HL-60/S4 treated with phorbol 12-myristate 13-acetate at 8.2 ng/mL for 4 days and 3 days (cell line): Measurements from ENCODE around the gene MAP3K5.

ENCODE experiments used
- in situ Hi-C: fragments of 300-500 bp; cut with MboI; formaldehyde crosslinking; loops from 2 replicates; pipeline ENCODE4 v1.15.0; 2022; ENCODE audit warnings: low sequenced_read_pairs

The MAP3K5 gene, protein sequence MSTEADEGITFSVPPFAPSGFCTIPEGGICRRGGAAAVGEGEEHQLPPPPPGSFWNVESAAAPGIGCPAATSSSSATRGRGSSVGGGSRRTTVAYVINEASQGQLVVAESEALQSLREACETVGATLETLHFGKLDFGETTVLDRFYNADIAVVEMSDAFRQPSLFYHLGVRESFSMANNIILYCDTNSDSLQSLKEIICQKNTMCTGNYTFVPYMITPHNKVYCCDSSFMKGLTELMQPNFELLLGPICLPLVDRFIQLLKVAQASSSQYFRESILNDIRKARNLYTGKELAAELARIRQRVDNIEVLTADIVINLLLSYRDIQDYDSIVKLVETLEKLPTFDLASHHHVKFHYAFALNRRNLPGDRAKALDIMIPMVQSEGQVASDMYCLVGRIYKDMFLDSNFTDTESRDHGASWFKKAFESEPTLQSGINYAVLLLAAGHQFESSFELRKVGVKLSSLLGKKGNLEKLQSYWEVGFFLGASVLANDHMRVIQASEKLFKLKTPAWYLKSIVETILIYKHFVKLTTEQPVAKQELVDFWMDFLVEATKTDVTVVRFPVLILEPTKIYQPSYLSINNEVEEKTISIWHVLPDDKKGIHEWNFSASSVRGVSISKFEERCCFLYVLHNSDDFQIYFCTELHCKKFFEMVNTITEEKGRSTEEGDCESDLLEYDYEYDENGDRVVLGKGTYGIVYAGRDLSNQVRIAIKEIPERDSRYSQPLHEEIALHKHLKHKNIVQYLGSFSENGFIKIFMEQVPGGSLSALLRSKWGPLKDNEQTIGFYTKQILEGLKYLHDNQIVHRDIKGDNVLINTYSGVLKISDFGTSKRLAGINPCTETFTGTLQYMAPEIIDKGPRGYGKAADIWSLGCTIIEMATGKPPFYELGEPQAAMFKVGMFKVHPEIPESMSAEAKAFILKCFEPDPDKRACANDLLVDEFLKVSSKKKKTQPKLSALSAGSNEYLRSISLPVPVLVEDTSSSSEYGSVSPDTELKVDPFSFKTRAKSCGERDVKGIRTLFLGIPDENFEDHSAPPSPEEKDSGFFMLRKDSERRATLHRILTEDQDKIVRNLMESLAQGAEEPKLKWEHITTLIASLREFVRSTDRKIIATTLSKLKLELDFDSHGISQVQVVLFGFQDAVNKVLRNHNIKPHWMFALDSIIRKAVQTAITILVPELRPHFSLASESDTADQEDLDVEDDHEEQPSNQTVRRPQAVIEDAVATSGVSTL (N-terminal part only)

DNA sequence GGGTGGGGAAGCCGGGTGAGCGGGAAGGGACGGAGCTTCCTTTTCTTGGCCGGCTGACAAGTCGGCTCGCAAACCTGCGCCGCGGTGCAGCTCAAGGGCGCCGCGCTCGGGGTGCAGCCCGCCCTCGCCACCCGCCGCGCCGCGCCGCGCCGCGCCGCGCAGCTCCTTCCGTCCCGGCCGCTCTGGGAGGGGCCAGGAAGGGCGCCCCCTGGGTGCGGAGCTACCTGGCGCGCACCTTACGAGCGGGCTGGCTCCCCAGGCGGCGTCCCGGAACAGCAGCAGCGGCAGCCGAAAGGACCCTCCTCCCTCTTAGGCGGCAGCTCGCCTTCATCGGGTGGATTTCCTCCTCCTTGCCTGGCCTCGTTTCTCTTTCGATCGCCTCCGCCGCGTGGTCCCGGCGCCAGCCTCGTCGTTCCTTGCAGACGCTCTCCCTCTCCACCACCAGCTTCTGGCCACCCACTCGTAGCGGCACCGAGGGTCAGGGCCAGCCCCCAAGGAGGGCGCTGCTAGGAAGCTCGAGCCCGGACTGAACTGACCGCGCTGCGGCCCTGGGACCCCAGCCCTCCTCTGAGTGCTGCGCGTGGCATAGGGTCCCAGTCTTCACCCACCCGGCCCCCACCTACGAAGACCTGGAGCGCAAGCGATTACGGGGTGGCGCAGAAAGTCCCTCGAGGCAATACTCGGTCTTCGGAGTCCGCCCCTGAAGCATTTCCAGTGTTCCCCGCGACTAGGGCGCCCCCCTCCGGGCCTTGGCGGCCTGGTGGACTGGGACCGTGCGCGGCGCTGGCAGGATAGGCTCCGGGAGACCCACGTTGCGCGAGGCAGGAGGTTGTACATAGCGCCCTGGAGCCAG is at the start of gene MAP3K5:
Gene MAP3K5, minus strand, starts transcription at position 68 of the 853 bp plus-strand sequence. CDS start 320 bp downstream, outside the sequence.
- in situ Hi-C loops = loop anchor here (10.0 kb wide), 1 partner anchor 148 kb away; no protein-coding TSS in a partner anchor

DNA sequence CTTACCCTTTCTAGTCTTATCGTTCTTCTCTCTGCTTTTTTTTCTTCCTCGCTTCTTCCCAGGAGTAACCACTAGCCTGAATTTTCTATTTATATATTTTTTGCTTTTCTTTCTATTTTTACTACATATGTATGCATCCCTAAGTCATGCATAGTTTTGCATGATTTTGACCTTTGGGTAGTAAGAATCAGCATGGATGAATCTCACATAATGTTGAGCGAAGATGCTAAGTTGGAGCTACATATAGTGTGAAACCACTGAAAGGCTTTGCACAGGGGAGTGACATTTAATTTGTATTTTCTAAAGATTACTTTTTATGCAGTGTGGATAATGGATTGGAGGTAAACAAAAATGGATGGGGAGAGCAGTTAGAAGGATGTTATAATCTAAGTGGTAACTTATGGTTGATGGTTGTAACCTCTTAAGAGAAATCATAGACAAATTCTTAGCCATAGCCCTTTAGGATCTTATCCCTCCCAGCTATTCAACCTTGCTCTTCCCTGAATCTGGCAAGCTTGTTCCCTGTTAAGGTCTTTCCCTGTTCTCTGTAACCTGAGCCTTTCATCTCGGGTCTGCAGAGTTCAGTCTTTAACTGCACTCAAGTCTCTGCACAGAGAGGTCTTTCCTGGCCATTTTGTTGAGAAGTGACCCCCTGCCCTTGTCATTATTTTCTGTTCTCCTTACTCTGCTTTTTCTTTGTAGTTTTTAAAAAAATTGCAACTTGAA is 48.2 kb upstream of the MAP3K5 start:
- in situ Hi-C loops = loop anchor here (25.0 kb wide), 1 partner anchor 797 kb away; no protein-coding TSS in a partner anchor

- in situ Hi-C loops = loop anchor here (25.0 kb wide), 1 partner anchor 805 kb away; no protein-coding TSS in a partner anchor
Measured at GRCh38 chr6:136831873-136832562, 39.7 kb upstream of the MAP3K5 start.

DNA sequence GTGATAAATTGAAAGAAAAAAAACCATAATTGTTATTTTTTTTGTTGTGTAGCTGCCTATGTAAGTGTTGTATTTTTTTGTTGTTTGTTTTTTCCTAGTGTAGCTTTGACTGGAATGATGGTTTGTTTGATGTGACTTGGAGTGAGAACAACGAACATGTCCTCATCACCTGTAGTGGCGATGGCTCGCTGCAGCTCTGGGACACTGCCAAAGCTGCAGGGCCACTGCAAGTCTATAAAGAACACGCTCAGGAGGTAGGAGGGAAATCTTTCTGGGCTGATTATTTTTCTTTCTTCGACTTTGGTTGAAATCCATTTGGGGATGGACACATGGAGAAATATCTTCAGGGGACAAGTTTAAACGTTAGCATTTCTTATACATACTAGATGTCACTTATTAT is 33.9 kb upstream of the MAP3K5 start:
- in situ Hi-C loops = loop anchor here (25.0 kb wide), 1 partner anchor 811 kb away; no protein-coding TSS in a partner anchor

DNA sequence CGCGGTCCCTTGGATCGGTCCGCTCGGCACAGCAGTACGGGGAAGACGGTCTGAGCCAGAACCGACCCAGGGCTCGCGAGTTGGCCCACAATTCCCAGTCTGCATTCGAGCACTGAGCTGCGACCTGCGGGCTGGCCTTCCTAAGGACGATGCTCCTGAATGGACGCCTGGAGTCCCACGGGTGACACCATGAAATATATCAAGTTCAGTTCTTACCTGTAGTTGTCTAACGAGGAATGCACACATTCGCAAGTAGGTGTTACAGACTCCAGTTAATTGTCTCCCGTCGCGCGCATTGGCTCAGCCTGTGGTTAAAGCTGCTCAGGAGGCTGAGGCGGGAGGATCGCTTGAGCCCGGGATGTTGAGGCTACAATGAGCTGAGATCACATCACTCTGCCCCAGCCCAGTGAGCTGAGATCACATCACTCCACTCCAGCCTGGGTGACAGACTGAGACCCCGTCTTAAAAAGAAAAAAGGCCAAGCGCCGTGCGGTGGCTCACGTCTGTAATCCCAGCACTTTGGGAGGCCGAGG is 30.9 kb upstream of the MAP3K5 start:
- in situ Hi-C loops = loop anchor here (25.0 kb wide), 1 partner anchor 536 kb away; the partner anchor contains the start of gene BCLAF1

- in situ Hi-C loops = loop anchor here (25.0 kb wide), 1 partner anchor 535 kb away; the partner anchor contains the start of gene BCLAF1
Measured at GRCh38 chr6:136822376-136823127, 30.3 kb upstream of the MAP3K5 start, which contains the start of gene PEX7. Gene PEX7 (plus strand): TSS chr6:136822592. CDS start chr6:136822666, 74 bp downstream.

- in situ Hi-C loops = loop anchor here (25.0 kb wide), 1 partner anchor 535 kb away; the partner anchor contains the start of gene BCLAF1
Measured at GRCh38 chr6:136822046-136822375, 29.7 kb upstream of the MAP3K5 start.

- in situ Hi-C loops = loop anchor here (25.0 kb wide), 1 partner anchor 533 kb away; the partner anchor contains the start of gene BCLAF1
Measured at GRCh38 chr6:136820561-136820960, 28.3 kb upstream of the MAP3K5 start.

DNA sequence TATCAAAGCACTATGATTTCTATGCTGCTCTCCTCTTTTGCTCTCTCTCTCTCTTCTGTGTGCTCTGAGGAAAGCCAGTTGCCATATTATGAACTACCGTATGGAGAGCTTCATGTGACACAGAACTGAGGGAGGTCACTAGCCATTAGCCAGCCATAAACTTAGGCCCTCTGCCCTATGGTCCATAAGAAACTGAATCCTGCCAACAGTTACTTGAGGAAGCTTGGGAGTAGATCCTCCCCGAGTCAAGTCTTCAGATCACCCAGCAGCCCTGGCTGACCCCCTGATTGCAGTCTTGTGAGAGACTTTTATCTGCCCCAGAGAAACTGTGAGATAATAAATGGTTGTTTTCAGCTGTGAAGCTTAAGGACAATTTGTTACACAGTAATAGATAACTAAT is 24.4 kb upstream of the MAP3K5 start:
- in situ Hi-C loops = loop anchor here (25.0 kb wide), 1 partner anchor 529 kb away; the partner anchor contains the start of gene BCLAF1

GRCh38 chr6:136815608-136816007 is 23.3 kb upstream of the MAP3K5 start:
- in situ Hi-C loops = loop anchor here (25.0 kb wide), 1 partner anchor 528 kb away; the partner anchor contains the start of gene BCLAF1

DNA sequence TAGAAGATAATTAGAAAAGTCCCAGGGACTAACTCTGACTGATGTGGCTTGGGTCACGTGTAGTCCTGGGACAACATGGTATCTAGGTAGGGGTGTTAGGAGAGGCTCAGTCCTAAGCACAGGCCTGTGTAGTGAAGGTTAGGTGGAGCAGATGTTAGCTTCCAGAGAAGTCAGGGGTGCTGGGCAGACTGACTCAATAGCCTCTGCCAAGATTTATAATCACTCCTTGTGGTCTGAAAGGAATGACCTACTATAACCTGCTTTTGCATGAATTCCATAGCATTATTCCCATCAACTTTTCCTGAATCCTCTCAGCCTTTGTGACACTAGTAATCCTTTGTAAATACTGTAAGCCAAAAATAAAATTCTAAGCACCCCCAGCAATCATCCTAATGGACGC is 19.9 kb upstream of the MAP3K5 start:
- in situ Hi-C loops = loop anchor here (25.0 kb wide), 1 partner anchor 525 kb away; the partner anchor contains the start of gene BCLAF1

- in situ Hi-C loops = loop anchor here (25.0 kb wide), 1 partner anchor 524 kb away; the partner anchor contains the start of gene BCLAF1
Measured at GRCh38 chr6:136811272-136811671, 19.0 kb upstream of the MAP3K5 start.

DNA sequence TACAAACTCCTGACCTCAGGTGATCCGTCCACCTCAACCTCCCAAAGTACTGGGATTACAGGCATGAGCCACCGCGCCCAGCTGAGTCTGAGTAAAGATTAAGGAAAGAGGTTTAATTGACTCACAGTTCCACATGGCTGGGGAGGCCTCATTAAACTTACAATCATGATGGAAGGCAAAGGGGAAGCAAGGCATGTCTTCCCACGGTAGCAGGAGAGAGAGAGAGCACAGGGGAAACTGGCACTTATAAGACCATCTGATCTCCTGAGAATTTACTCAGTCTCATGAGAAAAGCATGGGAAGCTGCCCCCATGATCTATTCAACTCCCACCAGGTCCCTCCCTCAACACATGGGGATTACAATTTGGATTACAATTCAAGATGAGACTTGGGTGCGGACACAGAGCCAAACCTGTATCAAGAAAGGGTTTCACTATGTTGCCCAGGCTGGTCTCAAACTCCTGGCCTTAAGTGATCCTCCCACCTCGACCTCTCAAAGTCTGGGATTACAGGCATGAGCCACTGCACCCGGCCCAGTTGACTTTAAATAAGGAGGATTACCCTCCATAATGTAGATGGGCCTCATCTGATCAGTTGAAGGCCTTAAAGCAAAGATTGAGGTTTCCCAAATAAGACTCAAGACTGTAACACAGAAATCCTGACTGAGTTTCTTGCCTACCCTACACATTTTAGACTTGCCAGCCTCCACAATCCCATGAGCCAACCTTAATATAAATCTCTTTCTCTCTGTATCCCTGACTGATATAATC is 17.0 kb upstream of the MAP3K5 start:
- in situ Hi-C loops = loop anchor here (25.0 kb wide), 1 partner anchor 522 kb away; the partner anchor contains the start of gene BCLAF1

GRCh38 chr6:136803608-136804007 is 11.3 kb upstream of the MAP3K5 start:
- in situ Hi-C loops = loop anchor here (25.0 kb wide), 1 partner anchor 516 kb away; the partner anchor contains the start of gene BCLAF1

DNA sequence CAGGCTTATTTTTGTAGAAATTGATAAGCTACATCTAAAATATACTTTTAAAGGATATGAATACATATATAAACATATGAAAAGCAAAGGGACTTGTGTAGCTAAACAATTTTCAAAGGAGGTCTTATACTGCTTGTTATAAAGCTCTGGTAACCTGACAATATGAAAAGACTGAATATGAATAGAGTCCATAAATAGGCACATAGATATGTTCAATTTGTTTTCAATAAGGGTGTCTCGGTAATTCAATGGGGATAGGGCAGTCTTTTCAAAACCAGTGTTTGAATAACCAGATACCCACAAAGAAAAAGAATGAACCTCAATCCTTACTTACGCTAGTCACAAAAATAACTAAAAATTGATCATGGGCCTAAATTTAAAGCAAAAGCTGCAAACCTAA is 9.3 kb upstream of the MAP3K5 start:
- in situ Hi-C loops = loop anchor here (25.0 kb wide), 1 partner anchor 514 kb away; the partner anchor contains the start of gene BCLAF1

- in situ Hi-C loops = loop anchor here (10.0 kb wide), 1 partner anchor 153 kb away; no protein-coding TSS in a partner anchor
Measured at GRCh38 chr6:136798044-136798443, 5.8 kb upstream of the MAP3K5 start.
